HG03432 (cell line): Measurements from ENCODE around the gene PLS1.
"Not testable (repeated sequence)": the region's sequence is repeated elsewhere in the genome, so short reads cannot be mapped to it uniquely, and the experiment has no call there.

Source experiments
- ATAC-seq: cut with Tn5 transposase; IDR thresholded peaks from one replicate; pipeline ENCODE4 v1.9.1; 2021; ENCODE audit warnings: mild to moderate bottlenecking, moderate library complexity; ENCODE audit not compliant: unreplicated experiment

The PLS1 gene, protein sequence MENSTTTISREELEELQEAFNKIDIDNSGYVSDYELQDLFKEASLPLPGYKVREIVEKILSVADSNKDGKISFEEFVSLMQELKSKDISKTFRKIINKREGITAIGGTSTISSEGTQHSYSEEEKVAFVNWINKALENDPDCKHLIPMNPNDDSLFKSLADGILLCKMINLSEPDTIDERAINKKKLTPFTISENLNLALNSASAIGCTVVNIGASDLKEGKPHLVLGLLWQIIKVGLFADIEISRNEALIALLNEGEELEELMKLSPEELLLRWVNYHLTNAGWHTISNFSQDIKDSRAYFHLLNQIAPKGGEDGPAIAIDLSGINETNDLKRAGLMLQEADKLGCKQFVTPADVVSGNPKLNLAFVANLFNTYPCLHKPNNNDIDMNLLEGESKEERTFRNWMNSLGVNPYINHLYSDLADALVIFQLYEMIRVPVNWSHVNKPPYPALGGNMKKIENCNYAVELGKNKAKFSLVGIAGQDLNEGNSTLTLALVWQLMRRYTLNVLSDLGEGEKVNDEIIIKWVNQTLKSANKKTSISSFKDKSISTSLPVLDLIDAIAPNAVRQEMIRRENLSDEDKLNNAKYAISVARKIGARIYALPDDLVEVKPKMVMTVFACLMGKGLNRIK

DNA sequence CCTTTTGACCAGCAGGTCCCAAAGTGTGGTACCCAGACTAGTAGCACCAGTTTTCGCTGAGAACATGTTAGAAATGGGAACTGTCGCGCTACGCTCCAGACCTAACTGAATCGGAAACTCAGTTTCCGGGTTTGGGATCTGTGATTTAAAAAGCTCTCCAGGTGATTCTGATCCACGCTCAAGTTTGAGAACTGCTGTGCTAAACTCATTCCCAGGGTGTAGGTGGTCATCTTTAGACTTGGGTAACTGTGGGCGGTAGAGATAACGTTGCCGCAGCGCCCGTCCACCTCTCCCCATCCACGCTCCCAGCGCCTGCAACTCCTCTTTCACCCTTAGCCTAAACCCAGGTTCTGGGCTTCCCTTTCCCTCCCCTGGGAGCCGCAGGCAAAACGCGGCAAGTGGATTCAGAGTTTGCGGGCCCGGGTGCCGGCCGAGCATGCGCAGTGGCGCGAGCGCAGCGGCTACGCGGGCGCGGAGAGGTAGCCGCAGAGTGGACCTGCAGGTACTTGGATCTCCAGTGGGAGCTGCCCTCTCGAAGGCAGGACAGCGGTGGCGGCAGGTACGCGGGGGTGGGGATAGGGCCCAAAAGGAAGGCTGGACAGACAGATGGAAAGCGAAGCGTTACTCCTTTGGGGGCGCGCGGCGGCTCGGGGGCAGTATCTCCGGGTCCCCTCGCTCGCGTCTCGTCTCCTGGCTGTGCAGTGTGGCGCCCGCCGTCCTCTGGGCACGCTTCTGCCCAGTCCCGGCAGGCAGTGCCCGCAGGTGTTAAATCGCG lies at the start of gene PLS1:
Gene PLS1 (plus strand): TSS at position 443 of the 775 bp plus-strand sequence. CDS start 67,845 bp downstream, outside the sequence.
- ATAC-seq, result peak; percentile 92

DNA sequence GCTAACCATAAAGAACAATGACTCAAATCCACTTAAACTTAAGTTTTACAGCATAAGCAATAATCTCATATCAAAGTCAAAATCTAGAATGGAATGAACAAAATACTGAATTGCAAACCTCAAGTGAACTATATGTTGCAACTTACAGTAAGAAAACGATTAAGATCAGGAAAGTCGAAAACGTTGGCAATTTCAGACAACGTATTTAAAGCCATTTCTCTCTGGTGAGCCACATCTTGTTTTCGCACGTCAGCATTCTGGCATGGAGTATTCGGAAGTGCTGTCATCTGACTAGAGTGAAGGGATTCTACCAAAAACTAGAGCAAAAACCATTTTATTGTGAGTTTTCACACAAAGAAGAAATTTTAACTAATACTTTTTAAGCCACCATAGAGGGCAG lies 46.2 kb upstream of the PLS1 start:
- ATAC-seq, result no peak

DNA sequence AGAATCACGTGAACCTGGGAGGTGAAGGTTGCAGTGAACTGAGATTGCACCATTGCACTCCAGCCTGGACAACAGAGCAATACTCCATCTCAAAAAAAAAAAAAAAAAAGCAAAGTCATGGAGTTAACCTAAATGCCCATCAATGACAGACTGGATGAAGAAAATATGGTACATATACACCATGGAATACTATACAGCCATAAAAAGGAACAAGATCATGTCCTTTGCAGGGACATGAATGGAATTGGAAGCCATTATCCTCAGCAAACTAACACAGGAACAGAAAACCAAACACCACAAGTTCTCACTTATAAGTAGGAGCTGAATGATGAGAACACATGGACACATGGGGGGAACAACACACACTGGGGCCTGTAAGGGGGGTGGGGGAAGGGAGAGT lies 43.6 kb upstream of the PLS1 start:
- not testable (repeated sequence) for ATAC-seq

DNA sequence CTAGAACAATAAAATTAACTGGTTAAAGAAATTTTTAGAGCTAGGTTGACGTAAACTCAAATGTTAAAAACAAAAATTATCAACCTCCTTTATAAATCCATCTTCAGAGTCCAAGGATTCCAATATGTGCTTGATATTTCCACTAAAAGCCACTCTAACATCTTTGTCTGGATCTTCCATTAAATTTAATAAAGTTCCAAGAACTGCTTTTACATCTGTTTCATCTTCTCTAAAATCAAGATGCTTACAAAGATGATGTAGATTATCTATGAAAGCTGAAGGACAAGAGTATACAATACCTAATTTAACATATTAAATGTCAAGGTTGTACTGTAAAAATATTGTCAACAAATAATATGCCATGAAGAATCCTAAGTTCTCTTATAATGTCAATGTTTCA lies 42.5 kb upstream of the PLS1 start:
- no peak for ATAC-seq

DNA sequence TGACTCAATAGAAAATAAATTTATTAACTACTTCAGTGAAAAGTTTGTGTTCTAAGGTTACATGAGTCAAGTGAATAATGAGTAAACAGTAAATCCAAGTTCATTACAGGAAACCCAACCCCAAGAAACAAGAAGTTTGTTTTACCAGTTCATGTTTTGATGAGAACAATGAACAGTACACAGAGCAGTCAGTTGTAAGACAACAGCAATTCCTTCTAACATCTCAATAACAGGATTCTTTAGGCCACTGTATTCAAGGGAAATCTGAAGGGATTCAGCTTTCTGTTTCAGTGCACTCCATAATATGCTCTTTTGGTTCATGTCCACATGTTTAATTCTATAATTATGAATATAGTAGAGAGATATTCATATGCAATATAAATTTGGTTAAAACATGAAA lies 36.1 kb upstream of the PLS1 start:
- ATAC-seq, result no peak

DNA sequence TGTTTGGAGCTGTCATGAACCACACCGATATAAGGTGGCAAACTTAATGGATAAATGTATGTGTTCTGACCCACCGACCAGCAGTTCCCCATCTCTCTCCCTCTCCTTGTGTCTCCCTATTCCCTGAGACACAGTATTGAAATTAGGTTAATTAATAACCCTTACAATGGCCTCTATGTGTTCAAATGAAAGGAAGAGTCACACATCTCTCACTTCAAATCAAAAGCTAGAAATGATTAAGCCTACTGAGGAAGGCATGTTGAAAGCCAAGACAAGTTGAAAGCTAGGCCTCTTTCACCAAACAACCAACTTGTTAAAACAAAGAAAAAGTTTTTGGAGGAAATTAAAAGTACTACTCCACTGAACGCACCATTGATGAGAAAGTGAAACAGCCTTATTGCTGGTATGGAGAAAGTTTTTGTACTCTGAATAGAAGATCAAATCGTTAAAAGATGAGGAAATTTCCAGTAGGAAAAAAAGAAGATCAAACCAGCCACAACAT lies 32.6 kb upstream of the PLS1 start:
- no peak for ATAC-seq

DNA sequence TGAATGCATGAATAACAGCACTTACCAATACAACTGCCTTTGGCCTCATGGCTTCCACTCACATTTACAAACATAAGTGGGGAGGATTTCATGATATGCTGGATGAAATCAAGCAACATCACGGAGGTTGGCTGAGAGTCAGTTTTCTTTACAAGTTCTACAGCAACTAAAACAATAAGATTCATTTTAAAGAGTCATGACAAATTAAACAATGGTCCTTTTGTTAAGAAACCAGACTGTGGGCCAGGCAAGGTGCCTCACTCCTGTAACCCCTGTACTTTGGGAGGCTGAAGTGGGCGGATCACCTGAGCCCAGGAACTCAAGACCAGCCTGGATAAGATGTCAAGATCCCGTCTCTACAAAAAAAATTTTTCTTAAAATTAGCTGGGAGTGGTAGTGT lies 30.1 kb upstream of the PLS1 start:
- ATAC-seq, result no peak

DNA sequence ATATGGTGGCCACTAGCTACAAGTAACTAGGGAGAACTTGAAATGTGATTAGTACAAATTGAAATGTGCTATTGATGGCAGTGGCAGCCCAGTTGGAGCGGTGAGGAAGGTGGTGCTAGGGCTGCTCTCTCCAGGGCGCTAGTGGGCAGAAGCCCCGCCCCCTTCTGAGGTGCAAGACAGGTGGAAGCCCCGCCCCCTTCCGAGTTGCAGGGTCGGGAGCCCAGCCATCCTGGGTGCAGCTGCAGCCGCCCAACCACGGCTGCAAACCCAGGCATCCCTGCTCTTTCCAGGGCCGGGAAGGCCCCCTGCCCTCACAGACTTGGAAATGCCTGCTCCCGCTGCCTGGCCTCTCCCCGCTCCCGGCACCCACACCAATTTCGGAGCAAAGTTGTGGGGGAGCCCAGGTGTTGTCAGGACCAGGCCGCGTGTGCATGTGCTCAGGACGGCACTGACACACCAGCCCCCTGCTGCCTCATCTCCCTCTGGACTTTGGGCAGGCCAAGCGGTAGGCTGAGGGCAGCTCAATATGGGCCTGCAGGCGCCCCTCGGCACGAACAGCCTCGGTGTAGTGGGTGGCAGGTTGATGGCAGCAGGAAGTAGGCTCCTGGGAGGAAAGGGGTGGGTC lies 27.7 kb upstream of the PLS1 start:
- no peak for ATAC-seq

DNA sequence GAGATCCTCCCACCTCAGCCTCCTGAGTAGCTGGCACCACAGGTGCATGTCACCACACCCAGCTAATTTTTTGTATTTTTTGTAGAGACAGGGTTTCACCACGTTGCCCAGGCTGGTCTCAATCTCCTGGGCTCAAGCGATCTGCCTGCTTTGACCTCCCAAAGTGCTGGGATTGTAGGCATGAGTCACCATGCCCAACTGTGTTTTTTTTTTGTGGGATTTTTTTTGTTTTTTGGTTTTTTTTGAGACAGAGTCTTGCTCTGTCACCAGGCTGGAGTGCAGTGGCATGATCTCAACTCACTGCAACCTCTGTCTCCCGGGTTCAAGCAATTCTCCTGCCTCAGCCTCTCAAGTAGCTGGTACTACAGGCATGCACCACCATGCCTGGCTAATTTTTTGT lies 26.8 kb upstream of the PLS1 start:
- ATAC-seq, result not testable (repeated sequence)

DNA sequence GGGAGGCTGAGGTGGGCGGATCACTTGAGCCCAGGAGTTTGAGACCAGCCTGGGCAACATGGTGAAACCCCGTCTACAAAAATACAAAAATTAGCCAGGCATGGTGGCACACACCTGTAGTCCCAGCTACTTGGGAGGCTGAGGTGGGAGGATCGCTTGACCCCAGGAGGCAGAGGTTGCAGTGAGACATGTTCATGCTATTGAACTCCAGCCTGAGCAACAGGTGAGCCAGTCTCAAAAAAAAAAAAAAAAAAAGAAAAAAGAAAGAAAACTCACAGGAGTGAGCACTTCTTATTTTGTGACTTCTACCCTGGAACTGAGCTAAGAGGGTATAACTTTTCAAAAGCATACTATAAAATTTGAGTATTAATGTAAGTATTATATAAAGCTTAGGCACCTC lies 22.0 kb upstream of the PLS1 start:
- not testable (repeated sequence) for ATAC-seq

DNA sequence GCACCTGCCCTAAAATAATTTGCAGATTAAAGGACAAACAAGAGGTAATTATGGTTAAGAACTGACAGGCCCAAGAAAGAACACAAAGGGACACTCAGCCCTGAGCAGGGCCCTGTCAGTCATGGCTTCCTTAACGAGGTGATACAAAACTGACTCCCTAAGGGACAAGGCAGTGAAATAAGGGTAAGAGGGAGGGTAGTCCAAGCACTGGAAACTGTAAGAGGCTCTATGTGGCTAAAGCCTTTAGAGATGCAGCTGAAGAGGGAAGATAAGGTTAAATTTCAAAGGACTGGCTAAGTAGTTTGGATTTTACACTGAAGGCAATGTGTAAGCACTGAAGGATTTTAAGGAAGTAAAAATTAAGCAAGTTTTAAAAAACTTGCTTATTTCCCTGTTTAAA lies 21.5 kb upstream of the PLS1 start:
- ATAC-seq, result no peak

DNA sequence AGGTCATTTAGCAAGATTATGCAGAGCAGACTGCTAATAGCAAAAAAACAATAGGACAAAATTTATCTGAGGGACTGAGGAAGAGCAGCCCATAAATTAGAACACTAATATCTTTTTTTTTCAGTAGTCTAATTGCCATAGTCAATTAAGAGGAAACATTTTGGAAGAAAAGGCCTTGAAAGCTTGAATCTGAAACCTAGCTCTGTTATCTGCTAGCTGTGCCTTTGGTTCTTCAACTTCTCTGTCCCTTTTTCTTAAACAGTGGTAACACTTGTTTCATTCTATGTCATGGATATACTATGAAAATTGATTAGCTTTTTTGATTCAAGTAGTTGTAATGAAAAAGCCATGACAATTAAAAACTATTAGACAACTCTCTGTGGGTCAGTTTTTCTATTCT lies 19.4 kb upstream of the PLS1 start:
- no peak for ATAC-seq

DNA sequence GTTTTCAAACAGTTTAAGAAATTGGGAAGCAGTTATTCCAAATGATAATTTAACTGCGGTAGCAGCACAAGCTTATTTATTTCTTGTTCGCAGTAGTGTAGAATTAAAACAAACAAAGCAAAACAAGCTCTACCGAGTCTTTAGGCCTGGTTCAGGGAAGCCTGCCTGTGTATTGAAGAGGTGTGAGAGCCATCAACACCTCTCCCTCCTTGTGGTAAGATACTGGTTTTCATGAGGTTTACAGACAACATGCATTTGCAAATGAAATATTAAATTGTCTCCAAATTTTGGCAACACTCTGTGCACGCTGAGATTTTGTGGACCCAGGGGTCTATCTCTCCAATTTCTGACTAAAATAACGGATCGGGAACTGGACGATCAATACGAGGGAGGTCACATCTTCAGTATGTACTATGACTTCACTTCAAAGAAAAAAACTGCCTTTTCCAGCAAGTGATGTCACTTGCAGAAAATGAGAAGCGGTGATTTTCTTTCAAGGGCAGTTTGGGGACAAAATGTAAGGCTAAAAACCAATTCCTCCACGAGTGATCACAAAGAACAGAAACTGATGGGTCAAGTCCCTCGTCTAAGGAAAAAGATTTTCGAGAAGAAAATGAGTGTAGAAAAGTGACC lies 18.4 kb upstream of the PLS1 start:
- no peak for ATAC-seq

DNA sequence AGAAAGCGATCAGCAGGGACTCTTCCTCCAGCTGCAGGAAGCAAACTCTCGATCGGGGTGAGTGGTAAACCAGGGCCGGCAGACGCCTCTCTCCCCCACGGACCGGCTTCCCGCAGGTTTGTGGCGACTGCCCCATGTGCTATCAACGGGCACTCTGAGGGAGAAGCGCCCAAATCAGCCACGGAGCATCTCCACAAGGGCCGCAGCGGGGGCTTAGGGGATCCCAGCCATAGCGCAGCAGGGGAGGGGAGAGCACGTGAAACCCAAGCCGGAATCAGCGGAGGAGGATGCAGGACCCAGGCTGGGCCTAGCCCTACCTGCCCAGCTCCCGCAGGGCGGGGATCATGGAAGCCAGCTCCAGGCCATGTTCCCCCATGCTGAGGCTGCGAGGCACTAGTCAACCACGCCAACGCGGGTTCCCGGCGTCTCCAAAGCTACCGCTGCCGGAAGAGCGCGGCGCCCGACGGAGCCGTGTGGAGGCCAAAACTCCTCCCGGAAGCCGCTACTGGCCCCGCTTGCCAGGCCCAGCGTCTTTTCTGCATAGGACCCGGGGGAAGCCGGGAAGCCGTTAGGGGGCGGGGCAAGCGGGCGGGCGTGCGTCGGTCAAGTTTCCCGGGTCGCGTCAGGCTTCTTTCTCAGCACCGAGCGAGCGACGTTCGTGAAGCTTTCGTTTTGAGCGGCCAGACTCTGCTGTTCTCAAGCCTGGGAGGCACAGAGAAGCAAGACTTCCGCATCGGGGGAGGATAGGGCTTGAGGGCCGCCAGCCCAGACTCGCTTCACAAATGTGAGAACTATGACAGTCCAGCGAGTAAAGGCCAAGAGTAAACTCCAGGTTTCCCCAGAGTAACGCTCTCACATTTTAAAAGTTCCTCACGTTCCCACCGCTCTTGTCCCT lies 17.6 kb upstream of the PLS1 start, which contains the start of gene ATR:
Gene ATR (minus strand): TSS at position 405 of the 895 bp plus-strand sequence. CDS start 29 bp downstream, at position 376.
- ATAC-seq, result peak; percentile 97

DNA sequence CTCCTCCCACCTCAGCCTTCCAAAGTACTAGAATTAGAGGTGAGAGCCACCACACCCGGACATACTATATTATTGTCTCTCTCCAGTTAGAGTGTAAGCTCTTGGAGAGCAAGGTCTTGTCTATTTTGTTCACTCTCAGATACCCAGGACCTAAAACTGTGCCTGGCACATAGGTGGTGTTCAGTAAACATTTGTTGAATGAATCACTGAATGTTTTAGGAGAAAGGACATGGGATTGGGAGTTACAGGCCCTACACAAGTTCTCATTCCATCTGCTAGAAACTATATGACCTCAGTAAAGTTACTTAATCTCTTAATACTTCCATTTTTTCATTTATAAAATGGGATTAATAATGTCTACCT lies 16.2 kb upstream of the PLS1 start:
- no peak for ATAC-seq

DNA sequence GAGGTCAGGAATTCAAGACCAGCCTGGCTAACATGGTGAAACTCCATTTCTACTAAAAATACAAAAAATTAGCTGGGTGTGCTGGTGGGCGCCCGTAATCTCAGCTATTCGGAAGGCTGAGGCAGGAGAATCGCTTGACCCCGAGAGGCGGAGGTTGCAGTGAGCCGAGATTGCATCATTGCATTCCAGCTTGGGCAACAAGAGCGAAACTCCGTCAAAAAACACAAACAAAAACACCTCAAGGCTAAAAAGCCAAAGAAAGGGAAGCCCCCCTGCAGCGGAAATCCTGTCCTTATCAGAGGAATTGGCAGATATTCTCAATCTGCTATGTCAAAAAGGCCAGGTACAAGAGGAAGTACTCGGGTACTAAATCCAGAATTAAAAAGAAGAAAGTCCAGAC lies 15.1 kb upstream of the PLS1 start:
- not testable (repeated sequence) for ATAC-seq

DNA sequence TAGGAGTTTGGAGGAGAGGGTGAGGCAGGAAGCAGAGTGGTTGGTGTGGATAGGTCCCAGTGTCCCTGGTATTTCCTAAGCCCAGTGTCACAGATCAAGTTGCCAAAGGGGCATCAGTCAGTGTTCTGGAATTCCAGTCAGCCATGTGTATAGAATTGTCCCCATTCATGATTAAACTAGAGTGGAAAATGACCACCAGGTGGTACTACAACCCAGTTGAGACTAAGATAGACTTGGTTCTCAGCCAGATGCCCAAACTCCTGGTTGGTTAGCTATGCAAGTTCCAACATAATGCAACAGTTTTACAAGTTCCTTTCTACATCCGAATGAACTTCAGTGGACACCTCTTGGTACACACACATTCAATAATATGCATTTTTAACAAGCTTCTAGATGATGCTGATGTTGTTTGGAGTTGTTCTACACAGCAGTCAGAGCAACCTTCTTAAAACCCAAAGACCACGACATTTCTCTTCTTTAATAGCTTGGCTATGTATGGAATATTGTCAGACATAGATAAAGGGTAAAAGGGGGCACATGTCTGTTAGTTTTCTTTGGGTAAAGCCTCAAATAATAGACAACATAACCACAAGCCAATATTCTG lies 9.3 kb upstream of the PLS1 start:
- ATAC-seq, result peak; percentile 72

DNA sequence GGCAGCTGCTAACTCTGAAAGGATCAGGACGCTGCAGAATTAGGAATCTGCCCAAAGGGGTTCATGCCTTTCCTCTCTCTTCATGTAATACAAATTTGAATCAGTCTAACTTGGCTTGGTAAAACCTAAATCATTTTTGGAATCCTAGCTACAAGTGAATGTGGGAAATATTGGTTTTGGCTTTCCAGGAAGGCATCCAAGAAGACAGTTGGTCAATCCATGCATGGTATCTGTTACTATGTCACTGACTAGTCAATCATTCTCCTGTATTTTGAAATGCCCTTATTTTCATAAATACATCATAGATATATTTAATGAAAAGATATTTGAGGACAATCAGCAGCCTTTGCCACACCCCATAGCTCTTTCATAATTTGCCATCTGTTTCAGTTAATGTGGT lies 7.5 kb upstream of the PLS1 start:
- ATAC-seq, result no peak

DNA sequence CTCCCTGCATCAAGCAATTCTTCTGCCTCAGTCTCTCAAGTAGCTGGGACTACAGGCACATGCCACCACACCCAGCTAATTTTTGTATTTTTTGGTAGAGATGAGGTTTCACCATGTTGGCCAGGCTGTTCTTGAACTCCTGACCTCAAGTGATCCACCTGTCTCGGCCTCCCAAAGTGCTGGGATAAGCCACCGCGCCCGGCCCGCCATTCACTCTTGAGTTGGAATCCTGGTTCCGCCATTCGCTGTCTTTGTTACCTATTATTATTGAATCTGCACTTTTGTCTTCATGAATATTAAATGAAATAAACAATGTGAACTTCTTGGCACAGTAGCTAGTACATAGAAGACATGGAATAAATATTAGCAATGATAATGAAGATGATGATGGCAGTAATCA lies 3.9 kb upstream of the PLS1 start:
- ATAC-seq, result not testable (repeated sequence)
